B cell (primary cell): ENCODE results near the gene ZG16. TPM values are rescaled to one million over a fixed set of nuclear protein-coding genes. Genes with fewer than 3 reads are reported as not detected.

ENCODE experiments used
- ATAC-seq: fragments of 200-7000 bp; cut with Tn5 transposase; one replicate; pipeline ENCODE4 v1.10.0; 2021; ENCODE audit warnings: low read depth, mild to moderate bottlenecking, moderate number of reproducible peaks, moderate library complexity
- CTCF ChIA-PET: fragments of 350-600 bp; sonication (Branson Sonifier 250); formaldehyde crosslinking; loops from one replicate; lab custom pipeline; 2021; ENCODE audit warnings: antibody characterized with exemption, inconsistent platforms; lab: Charles Lee
- POLR2A ChIA-PET: fragments of 350-600 bp; sonication (Branson Sonifier 250); formaldehyde crosslinking; loops from one replicate; lab custom pipeline; 2021; ENCODE audit warnings: antibody characterized with exemption; lab: Charles Lee
- DNase-seq: peaks from one replicate; pipeline ENCODE4 v3.0.0; 2013
- H2AFZ ChIP-seq: 2 replicates; pipeline ENCODE4 v1.6.1; 2012; ENCODE audit warnings: mild to moderate bottlenecking, low read depth, low read length; ENCODE audit not compliant: insufficient read depth, poor library complexity, severe bottlenecking
- H3K27ac ChIP-seq, 2 donors: 1 replicate in 1 of 2; 2 replicates in 1 of 2; pipeline ENCODE4 v1.5.1; 2012 to 2013; ENCODE audit warnings: low read length in 2 of 2, mild to moderate bottlenecking in 2 of 2, moderate library complexity in 1 of 2
- H3K27me3 ChIP-seq, 4 experiments: fragments of 200-600 bp in 1 of 4; sonication (generic) in 1 of 4; replicated peaks in 1 of 4; 1 replicate in 2 of 4; 2 replicates in 2 of 4; pipeline versions ENCODE4 v1.6.1 to v1.7.0; 2013 to 2016; ENCODE audit warnings: low read length in 3 of 4, mild to moderate bottlenecking in 2 of 4, mixed read lengths in 1 of 4, moderate library complexity in 1 of 4; ENCODE audit not compliant: insufficient read depth in 4 of 4, control insufficient read depth in 3 of 4; ENCODE audit errors: control extremely low read depth in 1 of 4
- H3K36me3 ChIP-seq, 2 experiments: replicated peaks in 1 of 2; 1 replicate in 1 of 2; 2 replicates in 1 of 2; pipeline versions ENCODE4 v1.6.1 to v1.7.1; 2013; ENCODE audit warnings: low read length in 1 of 2; ENCODE audit not compliant: insufficient read depth in 2 of 2, control insufficient read depth in 1 of 2; ENCODE audit errors: control extremely low read depth in 1 of 2, extremely low read depth in 1 of 2
- H3K4me1 ChIP-seq, 2 donors: fragments of 200-600 bp in 1 of 2; sonication (generic) in 1 of 2; 1 replicate in 1 of 2; 2 replicates in 1 of 2; pipeline versions ENCODE4 v1.5.1 to v1.6.1; 2013 to 2017; ENCODE audit warnings: low read length in 2 of 2; ENCODE audit not compliant: control insufficient read depth in 2 of 2, insufficient read depth in 2 of 2
- H3K4me2 ChIP-seq: replicated peaks from 2 replicates; pipeline ENCODE3; 2012; ENCODE audit warnings: mild to moderate bottlenecking, low read depth, low read length; ENCODE audit not compliant: poor library complexity, severe bottlenecking
- H3K4me3 ChIP-seq, 5 experiments: fragments of 200-600 bp in 1 of 5; sonication (generic) in 1 of 5; 1 replicate in 3 of 5; 2 replicates in 2 of 5; pipeline versions ENCODE4 v1.5.1 to v1.7.0; 2011 to 2016; ENCODE audit warnings: low read length in 4 of 5, mild to moderate bottlenecking in 4 of 5, low read depth in 2 of 5, control low read depth in 1 of 5, moderate library complexity in 1 of 5; ENCODE audit not compliant: insufficient read depth in 1 of 5; ENCODE audit errors: control extremely low read depth in 1 of 5, extremely low read depth in 1 of 5
- H3K79me2 ChIP-seq: fragments of 200-600 bp; sonication (generic); one replicate; pipeline ENCODE4 v1.6.0; 2016; ENCODE audit warnings: low read length; ENCODE audit not compliant: control insufficient read depth, insufficient read depth
- H3K9ac ChIP-seq: fragments of 200-600 bp; sonication (generic); 2 replicates; pipeline ENCODE4 v1.6.1; 2017; ENCODE audit warnings: mild to moderate bottlenecking, low read length, moderate library complexity
- H3K9me3 ChIP-seq, 3 donors: one replicate each; pipeline versions ENCODE4 v1.6.1 to v1.7.1; 2013; ENCODE audit warnings: low read length in 2 of 3; ENCODE audit not compliant: control insufficient read depth in 2 of 3, insufficient read depth in 1 of 3; ENCODE audit errors: control extremely low read depth in 1 of 3
- H4K20me1 ChIP-seq: 2 replicates; pipeline ENCODE4 v1.6.0; 2012; ENCODE audit warnings: mild to moderate bottlenecking, low read length; ENCODE audit not compliant: insufficient read depth, control insufficient read depth, poor library complexity, severe bottlenecking
- H3K27ac Mint-ChIP-seq: one replicate; pipeline ENCODE4 v1.8.0; 2021; ENCODE audit warnings: mixed read lengths
- H3K27me3 Mint-ChIP-seq: one replicate; pipeline ENCODE4 v1.8.0; 2021; ENCODE audit warnings: mixed read lengths
- H3K4me1 Mint-ChIP-seq: one replicate; pipeline ENCODE4 v1.8.0; 2021; ENCODE audit warnings: mixed read lengths
- H3K4me3 Mint-ChIP-seq: one replicate; pipeline ENCODE4 v1.8.0; 2021; ENCODE audit warnings: mixed read lengths
- H3K9me3 Mint-ChIP-seq: one replicate; pipeline ENCODE4 v1.8.0; 2022; ENCODE audit warnings: mixed read lengths; ENCODE audit not compliant: insufficient read depth
- EZH2 ChIP-seq: IDR thresholded peaks from 2 replicates; pipeline ENCODE4 v1.6.1; 2012; ENCODE audit warnings: borderline replicate concordance, low read depth, mild to moderate bottlenecking, moderate library complexity, low read length; ENCODE audit not compliant: insufficient read depth, poor library complexity, severe bottlenecking
- WGBS: methylation state at CpG from one replicate; pipeline ENCODE4 v1.1.5; 2013; ENCODE audit warnings: missing lambda C conversion rate; ENCODE audit not compliant: insufficient coverage; 5-methylcytosine and 5-hydroxymethylcytosine counted together
- intact Hi-C: fragments of 100-400 bp; cut with micrococcal nuclease; formaldehyde crosslinking; loops from one replicate; pipeline ENCODE4 v1.10.0; 2022
- polyA plus RNA-seq: library from polyadenylated mRNA; depleted of rRNA; stranded (reverse); fragments of >200 nt; gene quantifications from 2 replicates; pipeline ENCODE4 v1.2.3, GENCODE V29; 2012
- total RNA-seq, 2 donors: library from RNA; stranded (reverse); fragments of 120-200 nt in 1 of 2; gene quantifications; 1 replicate in 1 of 2; 2 replicates in 1 of 2; pipeline versions ENCODE4 v1.2.3 to v1.2.4, GENCODE V29; 2013 to 2022
- TF ChIP-seq, protein P1 (sequence below): fragments of 200-600 bp; IDR thresholded peaks from one replicate; pipeline ENCODE4 v1.8.0; 2022; ENCODE audit warnings: antibody characterized with exemption, mild to moderate bottlenecking

The ZG16 gene
- total and polyA plus RNA-seq, 2 donors (not counting 1 experiment from before 2014, with no cell fraction given): 0.06 TPM; not detected in 1

DNA sequence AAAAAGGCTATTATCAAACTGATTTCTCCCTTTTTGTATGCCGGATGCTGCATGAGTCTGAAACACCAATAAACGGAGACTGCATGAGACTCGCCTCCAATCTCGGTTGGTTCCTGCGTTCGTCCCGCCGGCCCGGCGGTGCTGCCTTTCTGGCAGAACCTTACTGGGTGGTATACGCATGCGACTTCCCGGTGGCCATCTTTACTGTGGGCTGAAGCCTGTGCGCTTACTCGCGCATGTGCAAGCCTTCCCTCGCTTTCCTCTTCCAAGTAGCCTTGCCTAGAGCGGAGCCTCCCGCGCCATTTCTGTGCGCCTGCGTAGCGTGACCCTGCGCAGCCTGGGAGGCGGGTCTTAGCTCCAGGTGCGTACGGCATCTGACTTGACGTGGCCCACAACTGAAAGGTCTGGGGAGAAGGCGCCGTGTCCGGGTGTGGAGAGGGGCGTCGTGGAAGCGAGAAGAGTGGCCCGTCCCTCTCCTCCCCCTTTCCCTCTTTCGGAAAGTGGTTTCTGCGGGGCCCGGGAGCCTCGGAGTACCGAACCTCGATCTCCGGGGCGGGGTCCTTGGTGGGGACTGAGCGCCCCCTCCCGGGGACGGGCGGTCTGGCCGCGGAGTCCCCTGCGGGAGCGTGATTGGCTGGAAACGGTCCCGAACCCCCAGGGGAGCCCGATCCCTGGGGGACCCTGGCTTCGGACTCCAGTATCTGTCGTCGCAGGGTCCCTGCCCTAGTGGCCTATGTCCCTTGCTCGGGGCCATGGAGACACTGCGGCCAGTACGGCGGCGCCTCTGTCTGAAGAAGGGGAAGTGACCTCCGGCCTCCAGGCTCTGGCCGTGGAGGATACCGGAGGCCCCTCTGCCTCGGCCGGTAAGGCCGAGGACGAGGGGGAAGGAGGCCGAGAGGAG is 38.0 kb downstream of the ZG16 start, which contains the start of gene PAGR1:
Gene PAGR1, plus strand, starts transcription at position 360 of the 901 bp plus-strand sequence. Its CDS starts 374 bp downstream, at position 734.
- peaks cover 0 to 22% of the 10 kb centered on the region in 2 experiments for H3K36me3 ChIP-seq
- H3K4me3 ChIP-seq: peak within 1 kb of the TSS; percentile 73 to 93 (median 84)
- CTCF ChIA-PET: interaction anchor here (0.5 to 5.7 kb wide), 16 partner anchors 9 to 260 kb away, joined by 3 to 66 read pairs (median 5); partner anchors contain the start of genes KIF22 and MAZ
- under 1% methylated on average over 70 of the region's 70 CpGs for WGBS
- peaks cover 36% of the 10 kb centered on the region for H4K20me1 ChIP-seq
- peak within 1 kb of the TSS; percentile 69 for H3K9ac ChIP-seq
- peak; percentile 76 for ATAC-seq
- POLR2A ChIA-PET: interaction anchor here (0.6 to 2.8 kb wide), 8 partner anchors 9 to 260 kb away, joined by 3 to 31 read pairs (median 12); partner anchors contain the start of genes KIF22, MAZ and PPP4C
- intact Hi-C loops: loop anchor here (1.0 to 10.0 kb wide), 9 partner anchors 11 to 221 kb away; partner anchors contain the start of genes CDIPT, INO80E, KIF22 and TAOK2
- H3K4me2 ChIP-seq: peak within 1 kb of the TSS; percentile 87
- H3K9me3 ChIP-seq: peaks cover 0 to 5% (median 0%) of the 10 kb centered on the region in 3 donors
- H3K79me2 ChIP-seq: peaks cover 45% of the 10 kb centered on the region
- H2AFZ ChIP-seq: peak within 1 kb of the TSS; percentile 90
- H3K27me3 ChIP-seq: peaks cover 0 to 13% (median 5%) of the 10 kb centered on the region in 4 experiments
- H3K4me3 Mint-ChIP-seq: peak within 1 kb of the TSS; percentile 97
- no peaks in the 10 kb centered on the region for H3K9me3 Mint-ChIP-seq
- no peaks in the 10 kb centered on the region for H3K27me3 Mint-ChIP-seq
- peaks cover 40 to 60% of the 10 kb centered on the region in 2 donors for H3K4me1 ChIP-seq
- TF ChIP-seq EZH2: no peak
- TF ChIP-seq, protein P1, sequence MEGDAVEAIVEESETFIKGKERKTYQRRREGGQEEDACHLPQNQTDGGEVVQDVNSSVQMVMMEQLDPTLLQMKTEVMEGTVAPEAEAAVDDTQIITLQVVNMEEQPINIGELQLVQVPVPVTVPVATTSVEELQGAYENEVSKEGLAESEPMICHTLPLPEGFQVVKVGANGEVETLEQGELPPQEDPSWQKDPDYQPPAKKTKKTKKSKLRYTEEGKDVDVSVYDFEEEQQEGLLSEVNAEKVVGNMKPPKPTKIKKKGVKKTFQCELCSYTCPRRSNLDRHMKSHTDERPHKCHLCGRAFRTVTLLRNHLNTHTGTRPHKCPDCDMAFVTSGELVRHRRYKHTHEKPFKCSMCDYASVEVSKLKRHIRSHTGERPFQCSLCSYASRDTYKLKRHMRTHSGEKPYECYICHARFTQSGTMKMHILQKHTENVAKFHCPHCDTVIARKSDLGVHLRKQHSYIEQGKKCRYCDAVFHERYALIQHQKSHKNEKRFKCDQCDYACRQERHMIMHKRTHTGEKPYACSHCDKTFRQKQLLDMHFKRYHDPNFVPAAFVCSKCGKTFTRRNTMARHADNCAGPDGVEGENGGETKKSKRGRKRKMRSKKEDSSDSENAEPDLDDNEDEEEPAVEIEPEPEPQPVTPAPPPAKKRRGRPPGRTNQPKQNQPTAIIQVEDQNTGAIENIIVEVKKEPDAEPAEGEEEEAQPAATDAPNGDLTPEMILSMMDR: peak; percentile 97
- peaks cover 65% of the 10 kb centered on the region for H3K4me1 Mint-ChIP-seq
- H3K27ac Mint-ChIP-seq: peak within 1 kb of the TSS; percentile 98
- peak; percentile 100 for DNase-seq
- H3K27ac ChIP-seq: peak within 1 kb of the TSS; percentile 88
